GM12801 (cell line): Measurements from ENCODE around the gene WWOX.

Source experiments
- CTCF ChIP-seq: IDR thresholded peaks from one replicate; pipeline ENCODE4 v1.5.1; 2011; ENCODE audit warnings: control low read depth; ENCODE audit not compliant: insufficient read length; ENCODE audit errors: extremely low read depth

Gene WWOX

GRCh38 chr16:79076047-79076767, 976.8 kb downstream of the WWOX start:
- no peak for TF ChIP-seq CTCF

- TF ChIP-seq CTCF: no peak
Measured at GRCh38 chr16:79077346-79077745, 977.9 kb downstream of the WWOX start.

DNA sequence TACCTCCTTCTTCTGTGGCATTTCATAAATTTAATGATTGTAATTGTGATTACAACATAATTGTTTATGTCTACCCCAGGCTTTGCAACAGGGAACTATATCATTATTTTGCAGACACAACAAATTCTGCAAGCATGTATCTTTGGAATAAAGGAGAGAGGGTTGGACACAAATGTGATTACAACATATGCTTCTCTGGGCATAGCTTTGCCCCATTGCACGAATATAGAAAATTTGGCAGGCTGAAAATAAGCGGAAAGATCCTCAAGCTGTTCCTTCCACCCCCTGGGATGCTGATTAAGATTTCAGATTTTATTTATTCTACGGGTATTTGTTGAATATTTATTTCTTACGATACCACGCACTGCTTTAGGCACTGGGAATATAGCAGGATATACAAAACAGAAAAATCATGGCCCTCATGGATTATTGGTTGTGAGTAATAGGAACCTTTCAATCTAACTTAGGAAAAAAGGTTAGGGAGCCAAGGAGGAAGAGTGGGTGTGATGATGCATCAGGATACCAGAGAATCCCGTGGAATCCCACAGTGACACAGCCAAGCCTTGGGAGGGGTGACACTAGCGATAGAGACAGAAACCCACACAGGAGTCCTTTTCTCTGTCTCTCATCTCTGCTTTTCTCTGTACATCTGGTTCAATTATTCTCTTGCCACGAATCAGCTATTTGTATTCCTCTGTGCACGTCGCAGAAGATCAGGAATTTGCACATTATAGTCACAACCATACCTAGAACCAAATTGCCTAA, 980.4 kb downstream of the WWOX start:
- no peak for TF ChIP-seq CTCF

DNA sequence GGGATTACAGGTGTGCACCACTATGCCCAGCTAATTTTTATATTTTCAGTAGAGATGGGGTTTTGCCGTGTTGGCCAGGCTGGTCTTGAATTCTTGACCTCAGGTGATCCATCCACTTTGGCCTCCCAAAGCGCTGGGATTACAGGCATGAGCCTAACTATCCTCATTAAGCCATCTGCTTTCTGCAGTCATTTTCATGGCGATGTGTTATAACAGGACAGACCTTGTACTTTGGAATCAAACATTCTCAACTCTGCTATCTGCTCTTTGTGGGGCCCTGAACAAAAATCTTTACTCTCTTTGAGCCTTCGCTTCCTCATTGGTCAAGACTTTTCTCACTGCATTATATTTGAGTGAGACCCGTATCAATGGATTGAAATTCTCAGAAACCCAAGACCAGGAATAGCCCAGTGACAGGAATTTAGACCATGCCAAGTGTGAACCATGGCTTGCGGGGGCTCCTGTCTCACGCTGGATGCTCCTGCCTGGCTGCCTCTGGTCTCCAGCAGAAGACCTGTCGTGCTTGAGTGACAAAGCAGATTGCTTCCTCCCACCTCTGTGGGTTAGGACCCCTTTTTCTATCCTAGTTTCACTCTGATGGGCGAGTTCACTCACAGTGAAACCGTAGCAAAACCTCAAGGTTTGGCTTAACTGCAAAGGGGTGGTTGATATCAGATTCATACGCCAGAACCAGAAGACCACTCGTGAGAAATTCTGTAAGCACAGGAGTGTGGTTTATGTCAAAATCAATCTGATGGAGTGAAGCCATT, 982.0 kb downstream of the WWOX start:
- TF ChIP-seq CTCF: no peak

GRCh38 chr16:79082970-79083369, 983.5 kb downstream of the WWOX start:
- TF ChIP-seq CTCF: no peak

GRCh38 chr16:79083508-79084299, 984.2 kb downstream of the WWOX start:
- no peak for TF ChIP-seq CTCF
